Ramos (cell line): ENCODE measurements around the gene DPP9.

Experiments used
- in situ Hi-C: fragments of 300-500 bp; cut with MboI; formaldehyde crosslinking; loops from one replicate; pipeline ENCODE4 v1.14.3; 2022; ENCODE audit warnings: low sequenced_read_pairs; ENCODE audit not compliant: unreplicated experiment

The DPP9 gene

DNA sequence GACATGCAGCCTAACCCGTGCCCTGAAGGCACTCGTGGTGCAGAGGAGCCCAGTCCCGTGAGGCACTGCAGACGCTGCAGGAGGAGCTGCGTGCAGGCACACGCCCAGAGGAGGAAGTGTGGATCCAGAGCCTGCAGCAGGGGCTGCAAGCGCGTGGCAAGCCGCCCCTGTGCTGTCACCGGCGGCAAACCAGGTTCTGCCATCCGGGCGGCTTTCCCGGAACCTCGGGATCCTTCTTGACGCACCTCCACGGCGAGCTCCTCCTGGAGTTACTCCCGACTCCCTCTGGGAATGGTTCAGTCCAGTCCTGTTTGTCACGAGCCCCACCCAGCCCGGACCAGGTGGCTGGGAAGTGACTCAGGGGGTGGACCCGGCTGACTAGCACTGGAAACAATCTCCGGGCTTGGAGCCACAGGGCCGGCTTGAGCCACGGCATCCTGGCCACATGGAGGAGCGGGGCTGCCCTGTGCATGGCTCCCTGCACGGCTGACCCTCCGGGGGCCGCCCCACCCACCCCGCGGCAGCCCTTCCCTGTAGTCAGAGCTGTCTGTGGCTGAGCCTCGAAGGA lies 10.2 kb downstream of the DPP9 start:
- in situ Hi-C loops, result no loop called here

DNA sequence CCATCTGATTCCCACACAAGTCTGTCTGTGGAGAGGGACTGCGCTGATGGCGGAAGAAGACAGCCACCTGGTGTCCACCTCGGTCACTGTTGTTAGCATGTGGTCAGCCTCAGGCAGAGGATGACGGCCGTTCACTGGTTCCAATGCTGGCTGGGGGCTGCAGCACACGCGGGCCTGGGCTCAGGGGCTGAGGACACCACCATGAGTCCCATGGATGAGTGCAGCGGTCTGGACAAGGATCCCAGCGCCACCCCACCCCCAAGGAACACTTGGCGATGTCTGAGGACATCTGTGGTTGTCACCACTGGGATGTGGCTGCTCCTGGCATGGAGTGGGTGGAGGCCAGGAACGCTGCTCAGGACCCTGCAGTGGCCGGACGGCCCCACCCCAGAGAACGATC lies 10.9 kb downstream of the DPP9 start:
- in situ Hi-C loops, result no loop called here

DNA sequence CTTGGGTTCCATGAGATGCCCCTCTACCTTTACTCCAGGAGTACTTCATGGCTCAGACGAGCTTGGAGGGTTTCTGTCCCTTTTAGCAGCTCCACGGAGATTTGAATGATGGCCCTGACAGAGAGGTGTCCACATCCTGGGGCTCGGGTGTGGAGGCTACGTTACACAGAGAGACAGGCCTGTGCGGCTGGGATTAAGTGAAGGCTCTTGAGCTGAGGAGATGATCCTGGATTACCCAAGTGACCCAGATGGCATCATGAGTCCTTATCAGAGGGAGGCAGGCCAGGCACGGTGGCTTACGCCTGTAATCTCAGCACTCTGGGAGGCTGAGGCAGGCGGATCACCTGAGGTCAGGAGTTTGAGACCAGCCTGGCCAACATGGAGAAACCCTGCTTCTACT lies 12.4 kb downstream of the DPP9 start:
- in situ Hi-C loops, result no loop called here

DNA sequence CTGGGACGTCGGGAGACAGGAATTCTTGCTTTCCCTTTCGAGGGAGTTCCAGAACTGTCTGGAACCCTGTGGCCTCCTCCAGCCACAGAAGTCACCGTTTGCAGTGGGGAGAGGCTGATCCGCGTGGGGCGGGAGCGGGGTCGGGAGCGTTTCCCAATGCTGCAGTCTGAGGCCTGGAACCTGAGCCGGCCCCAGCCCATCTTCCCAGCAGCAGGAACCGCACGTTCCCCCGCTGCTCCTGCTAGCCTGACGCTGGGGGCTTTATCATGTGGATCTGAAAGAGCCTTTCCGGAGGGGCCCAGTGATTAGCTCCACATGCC lies 13.4 kb downstream of the DPP9 start:
- in situ Hi-C loops, result no loop called here

DNA sequence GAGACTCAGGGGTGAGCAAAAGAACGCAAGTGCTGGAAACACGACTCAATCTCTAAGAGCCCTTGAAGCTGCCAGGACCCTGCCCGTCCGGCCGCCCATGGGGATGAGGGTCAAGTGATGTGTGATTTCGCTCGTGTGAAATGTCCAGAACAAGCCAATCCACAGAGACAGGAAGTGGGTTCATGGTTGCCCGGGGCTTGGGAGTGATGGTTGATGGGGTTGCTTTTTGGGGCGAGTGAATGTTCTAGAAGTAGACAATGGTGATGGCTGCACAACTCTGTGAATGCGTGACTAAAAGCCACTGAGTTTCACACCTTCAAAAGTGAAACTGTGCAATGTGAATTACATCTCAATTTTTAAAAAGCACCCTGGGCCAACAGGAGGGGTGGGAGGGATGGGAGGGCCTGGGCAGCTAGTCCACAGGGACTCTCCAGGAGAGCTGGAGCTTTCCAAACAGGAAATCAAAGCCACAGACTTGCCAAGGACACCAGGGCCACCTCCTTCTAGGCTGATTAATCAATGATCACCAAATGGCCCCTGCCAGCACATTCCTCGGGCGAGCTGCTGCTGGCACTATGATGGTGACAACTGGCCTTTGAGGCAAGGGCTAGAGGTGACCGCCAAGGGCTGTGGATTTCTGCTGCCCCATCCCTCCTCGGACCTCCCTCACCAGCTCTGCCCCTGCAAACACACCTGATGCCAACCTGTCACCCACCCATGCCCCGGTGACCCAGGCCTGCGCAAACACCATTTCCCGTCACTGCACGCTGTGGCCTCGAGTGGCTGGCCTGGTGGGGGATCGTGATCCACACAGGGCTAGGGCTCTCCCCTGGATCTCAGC lies 14.0 kb downstream of the DPP9 start:
- in situ Hi-C loops, result no loop called here

DNA sequence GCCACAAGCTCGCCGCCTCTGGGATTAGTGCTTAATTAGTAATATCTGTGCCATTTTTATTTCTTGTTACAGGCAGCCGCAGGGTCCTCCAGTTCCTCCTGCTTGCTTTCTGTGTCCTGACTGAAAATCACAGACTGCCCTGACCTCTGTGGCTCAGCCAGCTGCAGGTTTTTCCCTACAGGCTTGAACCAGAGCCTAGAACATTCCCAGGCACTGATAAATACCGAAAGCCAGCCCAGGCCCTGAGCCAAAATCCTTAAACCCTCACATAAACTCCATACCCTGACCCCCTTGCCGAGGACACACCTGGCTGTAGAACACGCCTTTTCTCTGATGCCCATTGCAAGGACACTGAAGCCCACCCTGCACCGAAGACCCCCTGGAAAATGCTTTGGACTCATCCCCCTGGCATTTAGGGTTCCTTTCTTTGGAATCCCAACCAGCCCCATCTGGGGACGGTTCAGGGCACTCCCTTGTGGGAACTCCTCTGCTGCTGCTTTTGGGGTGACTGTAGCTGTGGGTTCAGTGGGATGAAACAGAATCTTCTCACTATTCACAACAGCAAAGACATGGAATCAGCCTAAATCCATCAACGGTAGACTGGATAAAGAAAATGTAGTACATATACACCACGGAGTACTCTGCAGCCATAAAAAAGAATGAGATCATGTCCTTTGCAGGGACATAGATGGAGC lies 15.5 kb downstream of the DPP9 start:
- in situ Hi-C loops, result no loop called here

DNA sequence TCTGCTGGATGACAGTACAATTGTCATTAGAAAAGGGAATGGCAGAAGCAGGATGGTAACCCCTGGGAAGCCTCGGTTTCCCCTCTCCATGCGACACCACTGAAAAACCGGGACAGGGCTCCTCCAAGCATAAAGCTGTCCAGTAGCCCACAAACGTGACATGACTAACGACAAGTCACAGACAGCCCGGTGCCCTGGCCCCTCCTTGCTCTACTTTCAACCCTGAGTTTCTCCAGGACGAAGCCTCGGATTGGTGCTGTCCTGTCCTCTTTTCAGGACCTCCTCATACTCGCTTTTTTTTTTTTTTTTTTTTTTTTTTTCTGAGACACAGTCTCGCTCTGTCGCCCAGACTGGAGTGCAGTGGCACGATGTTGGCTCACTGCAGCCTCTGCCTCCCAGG lies 16.3 kb downstream of the DPP9 start:
- in situ Hi-C loops, result no loop called here

DNA sequence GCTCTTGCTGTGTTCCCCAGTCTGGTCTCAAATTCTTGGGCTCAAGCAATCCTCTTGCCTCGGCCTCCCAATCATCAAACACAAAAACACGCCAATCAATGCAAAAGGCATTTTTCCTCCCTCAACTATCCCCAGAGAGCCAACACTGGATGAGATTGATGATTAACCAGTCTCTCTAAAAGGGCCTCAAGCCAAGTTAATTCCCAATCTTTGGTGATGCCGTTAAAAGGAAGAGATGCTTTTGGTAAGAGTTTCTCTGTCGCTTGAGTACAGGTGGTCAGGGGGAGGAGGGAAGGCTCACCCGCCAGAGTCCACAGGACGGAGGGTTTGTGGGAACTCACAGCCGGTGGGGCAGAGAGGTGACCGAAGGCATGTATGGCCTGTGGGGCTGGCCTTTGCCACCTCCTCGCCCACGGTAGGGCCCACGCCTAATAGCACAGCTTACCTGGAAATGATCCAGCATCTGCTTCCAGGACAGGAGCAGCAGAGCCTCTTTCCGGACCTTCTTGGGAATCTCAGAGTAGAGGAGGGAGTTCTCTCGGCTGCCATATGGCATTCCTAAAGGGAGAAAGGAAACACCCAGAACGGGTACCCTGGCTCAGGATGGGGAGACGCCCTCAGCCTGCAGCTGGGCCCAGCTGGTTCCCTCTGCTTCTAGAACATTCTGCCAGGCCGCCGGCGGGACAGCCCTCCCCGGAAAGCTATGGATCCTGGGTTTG lies 18.1 kb downstream of the DPP9 start:
- in situ Hi-C loops, result no loop called here

DNA sequence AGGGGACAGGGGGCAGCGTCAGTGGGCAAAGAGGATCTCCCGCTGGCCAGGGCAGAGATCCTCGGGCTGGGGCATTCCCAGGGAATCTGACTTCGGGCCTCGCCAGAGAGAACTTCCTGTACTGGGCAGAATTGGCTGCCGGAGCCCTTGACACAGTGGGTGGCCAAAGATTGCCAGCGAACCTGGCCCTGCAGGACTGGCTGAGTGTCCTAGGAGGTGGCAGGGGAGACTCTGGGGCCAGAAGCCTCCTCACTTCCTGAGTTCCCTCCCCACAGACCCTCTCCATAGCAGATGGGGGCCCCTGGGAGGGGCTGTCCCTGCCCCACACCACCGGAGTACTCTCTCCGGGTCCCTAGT lies 19.3 kb downstream of the DPP9 start:
- in situ Hi-C loops, result no loop called here

DNA sequence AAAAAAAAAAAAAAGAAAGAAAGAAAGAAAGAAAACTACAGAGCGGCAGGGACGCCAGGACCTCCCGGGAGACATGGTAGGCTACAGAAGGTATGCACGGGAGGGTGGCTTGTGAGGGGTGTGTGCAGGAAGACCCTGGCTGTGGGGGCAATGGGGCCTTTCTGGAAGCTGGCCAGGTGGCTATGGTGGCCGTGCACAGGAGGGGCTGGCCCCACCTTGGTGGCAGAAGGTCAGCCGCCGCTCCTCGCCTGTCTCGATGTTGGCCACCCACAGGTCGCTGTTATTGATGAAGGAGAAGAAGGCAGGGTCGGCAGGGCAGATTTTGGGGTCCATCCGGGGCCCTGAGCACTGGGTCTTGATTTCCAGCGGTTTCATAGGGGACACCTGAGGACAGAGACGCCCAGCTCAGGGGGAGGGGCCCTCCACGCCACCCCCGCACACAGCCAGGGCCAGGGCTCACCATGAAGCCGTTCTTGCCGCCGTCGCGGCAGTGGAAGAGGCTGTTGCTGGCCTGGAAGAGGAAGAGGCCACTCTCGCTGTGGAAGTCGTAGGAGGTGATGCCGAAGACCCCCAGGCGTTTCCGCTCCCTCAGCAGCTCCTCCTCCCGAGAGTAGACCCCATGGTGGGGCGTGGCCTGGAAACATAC lies 19.8 kb downstream of the DPP9 start:
- in situ Hi-C loops, result no loop called here

DNA sequence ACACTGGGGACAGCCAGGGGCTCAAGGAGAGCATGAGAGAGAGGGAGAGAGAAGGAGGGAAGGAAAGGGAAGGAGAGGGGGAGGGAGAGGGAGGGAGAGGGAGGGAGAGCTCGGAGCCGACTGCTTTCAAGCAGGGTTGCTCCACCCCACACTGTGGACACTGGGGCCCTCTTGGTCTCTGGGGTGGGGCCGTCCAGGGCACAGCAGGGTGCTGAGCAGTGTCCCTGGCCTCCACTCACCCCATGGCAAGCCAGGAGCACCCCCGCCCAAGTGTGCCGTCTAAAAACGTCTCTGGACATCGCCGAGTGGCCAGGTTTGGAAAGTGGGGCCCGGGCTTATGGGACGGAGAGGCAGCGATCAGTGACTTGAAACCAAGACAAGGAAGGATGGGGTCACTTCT lies 20.9 kb downstream of the DPP9 start:
- in situ Hi-C loops, result no loop called here

DNA sequence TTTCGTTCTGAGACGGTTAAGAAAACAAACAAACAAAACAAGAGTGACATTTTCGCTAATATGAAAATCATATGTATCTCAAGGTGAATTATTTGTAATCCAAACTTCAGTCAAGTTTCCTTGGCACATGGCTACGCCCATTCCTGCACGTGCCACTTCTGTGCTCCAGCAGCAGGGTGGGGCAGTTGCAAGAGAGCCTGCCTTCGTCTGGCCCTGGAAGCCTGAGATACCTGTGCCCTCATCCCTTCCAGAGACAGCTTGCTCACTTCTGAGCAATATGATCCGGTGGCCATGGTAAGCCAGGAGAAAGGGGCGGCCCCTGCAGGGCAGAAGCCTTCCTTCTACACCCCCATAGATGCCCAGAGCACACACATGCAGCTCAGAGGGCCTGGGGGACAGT lies 22.1 kb downstream of the DPP9 start:
- in situ Hi-C loops, result no loop called here

DNA sequence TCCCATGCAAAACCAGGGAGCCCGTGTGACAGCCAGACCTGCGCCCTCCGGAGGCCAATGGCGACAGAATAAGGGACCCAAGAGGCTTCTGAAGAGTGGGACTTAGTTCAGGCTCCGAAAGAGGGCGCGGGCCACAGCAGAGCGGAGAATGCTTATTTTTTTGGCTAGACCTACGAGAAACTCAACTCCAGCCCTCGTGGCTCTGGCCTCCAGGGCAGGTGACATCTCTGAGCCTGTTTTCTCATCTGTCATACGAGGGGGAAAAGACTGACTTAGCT lies 23.0 kb downstream of the DPP9 start:
- in situ Hi-C loops, result no loop called here

DNA sequence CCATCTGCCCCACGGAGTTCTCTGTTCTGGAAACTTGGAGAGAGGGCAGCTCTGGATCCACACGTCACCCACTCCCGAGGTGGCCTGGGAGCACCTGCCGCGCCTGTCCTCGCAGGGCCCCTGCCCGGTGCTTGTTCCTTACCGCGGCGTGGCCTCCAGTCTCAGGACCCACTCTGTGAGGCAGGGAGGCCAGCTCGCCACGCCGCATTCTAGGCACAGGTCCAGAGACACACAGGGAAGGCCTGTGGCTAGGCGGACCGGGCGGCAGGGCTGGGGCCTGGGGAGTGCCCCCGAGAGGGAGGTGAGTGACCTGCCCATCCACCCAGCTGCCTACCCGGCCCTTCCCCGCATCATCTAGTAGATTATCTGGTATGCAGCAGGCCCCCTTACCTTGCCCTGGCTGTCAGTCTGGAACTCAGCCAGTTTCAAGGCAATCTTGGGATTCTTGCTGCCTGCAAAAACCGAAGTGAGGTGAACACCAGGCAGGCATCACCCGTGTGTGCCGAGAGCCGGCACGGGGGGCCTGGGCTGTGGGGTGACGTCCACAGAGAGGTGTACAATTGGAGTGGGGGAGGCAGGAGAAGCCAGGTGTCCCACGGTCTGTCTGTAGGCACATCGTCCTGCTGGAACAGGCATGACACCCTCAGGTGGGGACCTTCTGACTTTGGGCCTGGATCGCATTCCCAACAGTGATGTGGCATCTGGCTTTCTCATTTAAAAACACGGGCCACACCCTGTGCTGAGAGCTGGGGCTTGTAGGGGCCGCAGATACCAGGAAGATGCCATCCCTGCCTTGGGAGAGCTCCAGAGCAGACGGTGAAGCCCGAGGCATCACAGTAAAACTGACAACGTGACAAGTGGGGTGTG lies 23.6 kb downstream of the DPP9 start:
- in situ Hi-C loops, result no loop called here

DNA sequence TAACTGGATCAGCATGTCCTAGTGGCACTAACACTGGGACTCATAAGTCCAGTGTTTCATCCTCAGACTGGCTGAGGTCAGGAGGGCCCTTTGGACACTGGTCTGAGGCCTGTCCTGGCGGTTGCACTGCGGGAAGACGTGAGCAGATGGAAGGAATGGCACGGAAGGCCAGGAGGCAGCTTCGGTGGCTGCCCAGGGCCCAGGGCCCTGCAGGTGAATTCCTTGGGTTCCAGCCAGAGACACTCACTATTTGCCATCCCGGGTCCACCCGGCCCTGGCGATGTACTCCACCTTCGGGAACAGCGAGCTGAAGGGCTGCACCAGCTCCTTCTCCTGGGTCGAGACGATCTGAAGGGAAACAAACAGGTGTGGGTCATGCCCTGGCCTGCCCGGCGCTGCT lies 26.3 kb downstream of the DPP9 start:
- in situ Hi-C loops, result no loop called here

DNA sequence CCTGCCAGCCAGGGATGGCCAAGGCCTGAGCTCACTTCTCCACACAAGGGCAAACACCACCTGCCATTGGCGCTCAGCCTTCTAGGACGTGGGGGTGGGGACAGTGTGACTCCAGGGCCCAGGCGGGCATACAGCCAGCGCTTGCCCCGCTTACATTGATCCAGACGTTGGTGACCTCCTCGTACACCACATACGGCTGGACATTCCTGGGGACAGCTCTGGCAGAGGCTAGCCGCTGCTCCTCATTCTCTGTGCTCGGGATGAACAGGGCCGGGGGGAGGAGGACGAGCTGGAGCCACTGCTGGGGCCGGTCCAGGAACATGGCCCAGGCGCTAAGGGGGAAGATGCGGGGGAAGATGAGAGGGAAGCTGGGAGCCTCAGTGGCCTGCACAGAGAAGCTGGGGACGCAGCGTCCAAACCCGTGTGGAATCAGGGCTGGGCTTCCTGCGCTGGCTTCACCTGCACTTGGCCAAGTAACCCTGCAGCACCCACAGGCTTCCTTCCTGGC lies 28.4 kb downstream of the DPP9 start:
- in situ Hi-C loops, result no loop called here

DNA sequence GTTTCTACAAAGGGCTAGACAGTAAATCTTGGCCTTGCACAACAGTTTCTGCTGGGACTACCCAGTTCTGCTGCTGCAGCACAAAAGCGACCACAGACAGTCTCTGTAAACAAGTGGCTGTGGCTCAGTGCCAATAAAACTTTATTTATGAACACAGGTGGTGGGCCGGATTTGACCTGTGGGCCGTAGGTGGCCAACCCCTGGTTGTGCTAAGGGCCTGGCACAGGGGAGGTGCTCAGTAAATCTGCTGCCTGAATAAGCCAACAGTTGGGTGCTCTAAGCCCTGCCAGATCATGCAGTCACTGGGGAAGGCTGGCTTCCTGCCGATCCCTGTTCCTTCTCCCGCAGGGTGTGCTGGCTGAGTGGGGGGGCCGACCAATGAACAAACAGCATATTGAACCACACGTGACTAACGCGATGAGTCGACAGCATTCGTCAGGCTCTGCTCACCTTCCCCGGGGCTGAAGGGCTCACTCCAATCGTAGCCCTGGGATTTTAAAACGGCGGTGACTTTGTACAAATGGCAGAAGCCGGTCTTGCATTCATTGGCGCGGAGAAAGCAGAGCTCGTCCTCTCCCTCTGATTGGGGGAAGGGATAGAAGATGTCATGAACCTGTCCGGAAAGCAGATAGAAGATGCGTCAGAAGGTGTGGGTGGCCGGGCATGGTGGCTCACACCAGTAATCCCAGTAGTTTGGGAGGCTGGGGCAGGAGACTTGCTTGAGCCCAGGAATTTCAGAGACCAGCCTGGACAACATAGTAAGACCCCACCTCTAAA lies 29.2 kb downstream of the DPP9 start:
- in situ Hi-C loops, result no loop called here

DNA sequence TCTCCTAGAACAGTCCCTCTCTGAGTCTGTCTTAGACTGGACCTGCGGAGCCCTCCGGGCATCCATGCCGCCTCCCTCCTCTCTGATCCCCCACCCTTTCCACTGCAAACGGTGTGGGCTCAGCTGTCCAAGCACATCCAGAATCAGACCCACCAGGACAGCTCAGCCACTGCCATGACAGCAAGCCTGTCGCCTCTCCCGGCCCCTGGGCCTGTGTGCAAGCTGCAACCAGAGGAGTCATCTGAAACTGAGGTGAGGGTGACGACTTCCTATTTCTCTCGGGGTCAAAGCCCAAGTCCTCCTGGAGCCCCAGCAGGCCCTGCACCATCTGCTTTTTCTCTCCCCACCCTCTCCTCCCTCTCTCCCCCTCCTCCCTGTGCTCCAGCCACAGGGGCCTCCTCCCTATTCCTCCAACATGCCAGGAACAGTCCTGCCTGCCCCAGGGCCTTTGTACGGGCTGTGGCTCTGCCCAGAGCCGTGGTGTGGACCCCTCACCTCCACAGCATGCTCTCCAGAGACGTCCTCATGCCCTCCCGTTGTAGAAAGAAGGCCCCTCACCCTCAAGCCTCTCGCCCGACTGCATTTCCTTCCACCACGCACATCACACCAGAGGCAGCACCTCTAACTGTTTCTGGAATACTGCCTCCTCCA lies 30.0 kb downstream of the DPP9 start:
- in situ Hi-C loops, result no loop called here

DNA sequence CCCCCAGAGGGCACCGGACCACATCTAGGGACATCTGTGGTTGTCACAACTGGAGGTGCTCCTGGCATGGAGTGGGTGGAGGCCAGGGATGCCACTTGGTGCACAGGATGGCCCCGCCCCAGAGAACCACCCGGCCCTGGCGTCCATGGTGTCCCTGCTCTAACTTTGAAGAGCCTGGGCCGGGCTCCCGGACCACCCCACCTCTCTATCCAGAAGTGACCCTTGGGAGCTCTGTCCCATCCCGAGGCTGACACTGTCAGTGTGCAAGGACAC lies 30.6 kb downstream of the DPP9 start:
- in situ Hi-C loops, result no loop called here
